ENCODE data around the gene KRTAP4-16.
"Not testable (repeated sequence)": the region's sequence is repeated elsewhere in the genome, so short reads cannot be mapped to it uniquely, and the experiment has no call there.

Gene KRTAP4-16

GRCh38 chr17:41116297-41116696, 14.3 kb upstream of the KRTAP4-16 start:
- Histone ChIP-seq H3K4me1 (ENCODE audit: control insufficient read depth, insufficient read depth, low read length) (no peaks in the 10 kb centered on the region), H3K36me3 (ENCODE audit: control insufficient read depth, insufficient read depth, low read length) (no peaks in the 10 kb centered on the region), H3K27me3 (ENCODE audit: control insufficient read depth, insufficient read depth, low read length) (no peaks in the 10 kb centered on the region), H3K9me3 (ENCODE audit: control insufficient read depth, low read length) (no peaks in the 10 kb centered on the region), H3K4me3 (ENCODE audit: low read length) (no peak overlapping the region), H3K9ac (ENCODE audit: low read length) (no peak overlapping the region)

GRCh38 chr17:41111151-41111885, 9.3 kb upstream of the KRTAP4-16 start:
- no peak overlapping the region for H3K9ac ChIP-seq (ENCODE audit: low read length)
- no peak overlapping the region for H3K4me3 ChIP-seq (ENCODE audit: low read length)
- no peaks in the 10 kb centered on the region for H3K4me1 ChIP-seq (ENCODE audit: control insufficient read depth, insufficient read depth, low read length)
- no peaks in the 10 kb centered on the region for H3K27me3 ChIP-seq (ENCODE audit: control insufficient read depth, insufficient read depth, low read length)
- no peaks in the 10 kb centered on the region for H3K9me3 ChIP-seq (ENCODE audit: control insufficient read depth, low read length)
- no peaks in the 10 kb centered on the region for H3K36me3 ChIP-seq (ENCODE audit: control insufficient read depth, insufficient read depth, low read length)

DNA sequence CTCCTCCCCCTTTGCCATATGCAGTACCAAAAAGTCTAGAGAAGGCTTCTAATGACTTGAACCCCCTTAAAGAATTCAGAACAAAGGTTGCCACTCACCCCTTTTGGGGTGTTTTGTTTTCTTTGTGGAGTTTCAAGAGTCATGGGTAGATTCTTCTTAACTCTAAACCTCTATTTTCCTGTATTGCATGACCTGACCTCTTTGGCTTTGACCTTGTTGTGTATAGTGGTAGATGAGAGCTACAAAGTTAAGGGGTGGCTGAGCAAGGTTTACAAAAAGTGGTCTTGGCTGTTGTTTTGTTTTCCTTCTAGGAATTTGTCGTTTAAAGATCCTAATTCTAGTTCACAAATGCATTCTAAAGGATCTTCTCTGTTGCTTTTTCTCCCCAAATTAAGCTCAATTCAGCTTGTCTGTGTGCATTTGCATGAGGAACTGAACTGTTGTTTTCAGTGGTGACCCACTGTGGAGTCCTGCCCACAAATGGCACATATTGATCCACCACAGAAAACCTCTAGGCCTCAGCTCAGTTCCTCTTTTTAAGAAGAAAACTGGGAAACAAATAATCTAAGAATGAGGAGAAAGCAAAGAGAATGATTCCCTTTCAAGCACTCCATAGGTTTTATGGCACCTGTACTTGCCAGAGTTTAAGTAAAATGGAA, 6.8 kb upstream of the KRTAP4-16 start:
- not testable (repeated sequence) for H3K36me3 ChIP-seq (ENCODE audit: control insufficient read depth, insufficient read depth, low read length); H3K27me3 ChIP-seq (ENCODE audit: control insufficient read depth, insufficient read depth, low read length); H3K4me1 ChIP-seq (ENCODE audit: control insufficient read depth, insufficient read depth, low read length); H3K9ac ChIP-seq (ENCODE audit: low read length); H3K9me3 ChIP-seq (ENCODE audit: control insufficient read depth, low read length); H3K4me3 ChIP-seq (ENCODE audit: low read length)

DNA sequence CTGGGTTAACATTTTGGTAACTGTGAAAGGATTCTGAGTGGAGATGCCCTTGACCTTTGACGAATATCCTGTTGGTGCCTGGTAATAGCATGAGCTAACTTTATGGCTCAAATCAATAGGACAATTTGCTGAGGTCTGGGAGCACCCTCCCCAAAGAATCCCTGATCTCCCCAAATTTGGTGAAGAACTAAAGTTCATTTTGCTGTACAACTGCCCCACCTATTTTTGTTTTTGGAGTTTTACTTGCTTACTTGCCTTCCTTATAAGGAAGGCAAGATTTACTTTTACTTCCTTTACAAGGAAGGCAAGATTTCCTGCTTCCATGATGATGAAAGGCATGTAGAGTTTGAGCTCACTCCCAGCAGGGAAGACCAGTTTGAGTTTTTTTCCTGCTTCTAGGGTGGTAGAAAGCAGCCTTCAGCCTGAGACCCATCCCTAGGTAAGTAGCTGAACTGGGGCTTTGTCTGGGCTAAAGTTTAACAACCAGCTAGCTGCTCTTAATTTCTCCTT, 6.0 kb upstream of the KRTAP4-16 start:
- no peak overlapping the region for H3K4me3 ChIP-seq (ENCODE audit: low read length)

GRCh38 chr17:41105347-41105746, 3.3 kb upstream of the KRTAP4-16 start, which contains the start of gene KRTAP4-9:
TSS of gene KRTAP4-9 (plus strand) at chr17:41105389. CDS start at chr17:41105389, 0 bp downstream.
- H3K9me3 ChIP-seq (ENCODE audit: control insufficient read depth, low read length); H3K4me3 ChIP-seq (ENCODE audit: low read length); H3K36me3 ChIP-seq (ENCODE audit: control insufficient read depth, insufficient read depth, low read length); H3K4me1 ChIP-seq (ENCODE audit: control insufficient read depth, insufficient read depth, low read length); H3K9ac ChIP-seq (ENCODE audit: low read length); H3K27me3 ChIP-seq (ENCODE audit: control insufficient read depth, insufficient read depth, low read length): not testable (repeated sequence)

More for the DNA sequence above, 6.0 kb upstream of the KRTAP4-16 start:
- Histone ChIP-seq H3K36me3 (ENCODE audit: control insufficient read depth, insufficient read depth, low read length) (no peaks in the 10 kb centered on the region), H3K9me3 (ENCODE audit: control insufficient read depth, low read length) (no peaks in the 10 kb centered on the region), H3K9ac (ENCODE audit: low read length) (no peak overlapping the region), H3K27me3 (ENCODE audit: control insufficient read depth, insufficient read depth, low read length) (no peaks in the 10 kb centered on the region), H3K4me1 (ENCODE audit: control insufficient read depth, insufficient read depth, low read length) (no peaks in the 10 kb centered on the region)

DNA sequence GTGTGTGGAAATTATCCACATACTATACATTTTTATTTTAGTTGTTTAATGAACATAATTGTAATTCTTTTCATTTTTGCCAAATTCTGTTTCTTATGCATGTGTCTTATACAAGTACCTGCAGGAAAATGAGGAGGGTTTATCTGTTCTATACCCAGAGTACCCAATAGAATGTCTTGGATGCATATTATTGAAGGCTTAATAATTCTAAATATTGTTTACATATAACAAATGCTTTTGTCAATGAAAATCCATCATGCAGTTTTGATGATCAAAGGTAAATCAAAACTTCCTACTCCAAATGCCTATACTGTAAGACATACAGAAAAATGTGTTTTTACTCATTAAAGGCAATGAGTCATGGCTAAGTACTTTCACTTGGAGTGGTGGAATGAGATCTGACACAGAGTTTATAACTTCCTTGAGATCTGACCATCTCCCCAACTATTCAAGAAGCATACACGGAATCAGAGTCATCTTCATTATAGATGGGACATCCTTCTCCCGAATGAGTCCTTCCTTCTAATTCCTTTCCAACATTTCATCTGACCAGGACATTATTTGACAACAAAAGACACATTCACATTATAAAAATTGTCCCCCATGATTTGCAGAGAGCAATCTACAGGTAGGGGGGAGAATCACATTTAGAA, 2.5 kb upstream of the KRTAP4-16 start:
- H3K9me3 ChIP-seq (ENCODE audit: control insufficient read depth, low read length); H3K4me1 ChIP-seq (ENCODE audit: control insufficient read depth, insufficient read depth, low read length); H3K9ac ChIP-seq (ENCODE audit: low read length); H3K27me3 ChIP-seq (ENCODE audit: control insufficient read depth, insufficient read depth, low read length); H3K4me3 ChIP-seq (ENCODE audit: low read length); H3K36me3 ChIP-seq (ENCODE audit: control insufficient read depth, insufficient read depth, low read length): not testable (repeated sequence)

- Histone ChIP-seq H3K27me3 (ENCODE audit: control insufficient read depth, insufficient read depth, low read length) (no peaks in the 10 kb centered on the region), H3K9ac (ENCODE audit: low read length) (no peak overlapping the region), H3K4me1 (ENCODE audit: control insufficient read depth, insufficient read depth, low read length) (no peaks in the 10 kb centered on the region), H3K36me3 (ENCODE audit: control insufficient read depth, insufficient read depth, low read length) (no peaks in the 10 kb centered on the region), H3K9me3 (ENCODE audit: control insufficient read depth, low read length) (no peaks in the 10 kb centered on the region), H3K4me3 (ENCODE audit: low read length) (no peak overlapping the region)
Measured at GRCh38 chr17:41103896-41104295, 1.9 kb upstream of the KRTAP4-16 start.

DNA sequence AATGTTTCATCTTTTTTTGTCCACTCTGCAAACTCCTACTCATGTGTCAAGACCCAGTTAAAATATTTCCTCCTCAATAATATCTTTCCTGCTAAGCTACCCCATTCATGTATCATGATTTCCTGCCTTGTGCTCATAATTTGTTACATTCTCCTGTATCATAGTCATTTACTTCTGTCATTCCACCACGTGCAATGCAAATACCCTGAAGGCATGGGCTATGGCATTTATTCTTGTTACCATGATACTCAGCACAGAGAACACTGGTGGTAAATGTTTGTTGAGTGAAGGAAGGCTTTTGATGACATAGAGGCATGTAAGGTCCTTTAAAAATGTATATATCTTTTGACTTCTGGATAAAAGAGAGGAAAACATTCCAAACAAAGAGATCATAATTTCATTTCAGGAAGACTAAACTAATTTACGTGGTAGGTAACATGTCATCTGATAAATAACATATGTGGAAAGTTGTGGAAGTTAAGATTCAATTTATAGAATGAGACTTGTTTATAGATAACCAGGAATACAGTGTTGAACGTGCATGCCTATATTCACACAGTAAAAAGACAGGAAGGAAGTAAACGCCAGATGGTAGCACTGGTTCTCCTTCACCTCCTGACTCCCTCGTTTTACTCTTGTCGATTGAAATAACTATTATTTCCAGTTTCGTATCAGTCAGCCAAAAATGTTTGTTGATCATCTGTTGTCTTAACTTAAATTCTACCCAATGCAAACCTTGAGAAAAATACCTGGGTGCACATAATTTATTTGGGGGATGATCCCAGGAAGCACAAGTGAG, 2.1 kb downstream of the KRTAP4-16 start:
- H3K9me3 ChIP-seq (ENCODE audit: control insufficient read depth, low read length); H3K9ac ChIP-seq (ENCODE audit: low read length); H3K27me3 ChIP-seq (ENCODE audit: control insufficient read depth, insufficient read depth, low read length); H3K4me1 ChIP-seq (ENCODE audit: control insufficient read depth, insufficient read depth, low read length); H3K4me3 ChIP-seq (ENCODE audit: low read length); H3K36me3 ChIP-seq (ENCODE audit: control insufficient read depth, insufficient read depth, low read length): not testable (repeated sequence)

GRCh38 chr17:41098481-41098880, 3.5 kb downstream of the KRTAP4-16 start:
- Histone ChIP-seq H3K4me1 (ENCODE audit: control insufficient read depth, insufficient read depth, low read length) (no peaks in the 10 kb centered on the region), H3K9me3 (ENCODE audit: control insufficient read depth, low read length) (no peaks in the 10 kb centered on the region), H3K4me3 (ENCODE audit: low read length) (no peak overlapping the region), H3K36me3 (ENCODE audit: control insufficient read depth, insufficient read depth, low read length) (no peaks in the 10 kb centered on the region), H3K9ac (ENCODE audit: low read length) (no peak overlapping the region), H3K27me3 (ENCODE audit: control insufficient read depth, insufficient read depth, low read length) (no peaks in the 10 kb centered on the region)

- Histone ChIP-seq H3K36me3 (ENCODE audit: control insufficient read depth, insufficient read depth, low read length) (no peaks in the 10 kb centered on the region), H3K9me3 (ENCODE audit: control insufficient read depth, low read length) (no peaks in the 10 kb centered on the region), H3K27me3 (ENCODE audit: control insufficient read depth, insufficient read depth, low read length) (no peaks in the 10 kb centered on the region), H3K4me1 (ENCODE audit: control insufficient read depth, insufficient read depth, low read length) (no peaks in the 10 kb centered on the region), H3K4me3 (ENCODE audit: low read length) (no peak within 1 kb of the TSS), H3K9ac (ENCODE audit: low read length) (no peak within 1 kb of the TSS)
Measured at GRCh38 chr17:41098042-41098441, 4.0 kb downstream of the KRTAP4-16 start, which contains the start of gene KRTAP4-8. TSS of gene KRTAP4-8 (minus strand) at chr17:41098142. CDS start at chr17:41098084, 58 bp downstream.

GRCh38 chr17:41096055-41096454, 6.0 kb downstream of the KRTAP4-16 start:
- Histone ChIP-seq H3K9me3 (ENCODE audit: control insufficient read depth, low read length) (no peaks in the 10 kb centered on the region), H3K36me3 (ENCODE audit: control insufficient read depth, insufficient read depth, low read length) (no peaks in the 10 kb centered on the region), H3K4me1 (ENCODE audit: control insufficient read depth, insufficient read depth, low read length) (no peaks in the 10 kb centered on the region), H3K9ac (ENCODE audit: low read length) (no peak overlapping the region), H3K27me3 (ENCODE audit: control insufficient read depth, insufficient read depth, low read length) (no peaks in the 10 kb centered on the region), H3K4me3 (ENCODE audit: low read length) (no peak overlapping the region)
